HG02938 (cell line): ENCODE results near the gene SART3.
"Not testable (repeated sequence)": the region's sequence is repeated elsewhere in the genome, so short reads cannot be mapped to it uniquely, and the experiment has no call there.

Source experiments
- ATAC-seq: cut with Tn5 transposase; IDR thresholded peaks from one replicate; pipeline ENCODE4 v1.9.1; 2021; ENCODE audit warnings: mild to moderate bottlenecking, moderate library complexity; ENCODE audit not compliant: unreplicated experiment

The SART3 gene

DNA sequence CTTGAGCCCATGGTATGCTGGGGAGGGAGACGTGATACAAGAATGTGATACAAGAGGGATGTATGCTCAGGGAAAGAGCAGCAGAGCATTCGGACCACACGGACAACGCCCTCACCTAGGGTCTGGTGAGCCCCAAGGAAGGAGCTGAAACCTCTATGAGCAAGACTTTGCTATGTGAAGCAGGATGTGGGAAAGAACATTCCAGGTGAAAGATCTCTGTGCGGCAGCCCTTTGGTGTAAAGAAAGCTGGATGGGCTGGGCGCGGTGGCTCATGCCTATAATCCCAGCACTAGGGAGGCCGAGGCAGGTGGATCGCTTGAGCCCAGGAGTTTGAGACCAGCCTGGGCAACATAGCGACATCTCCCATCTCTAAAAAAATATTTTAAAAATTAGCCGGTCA, 62.8 kb downstream of the SART3 start:
- no peak for ATAC-seq

DNA sequence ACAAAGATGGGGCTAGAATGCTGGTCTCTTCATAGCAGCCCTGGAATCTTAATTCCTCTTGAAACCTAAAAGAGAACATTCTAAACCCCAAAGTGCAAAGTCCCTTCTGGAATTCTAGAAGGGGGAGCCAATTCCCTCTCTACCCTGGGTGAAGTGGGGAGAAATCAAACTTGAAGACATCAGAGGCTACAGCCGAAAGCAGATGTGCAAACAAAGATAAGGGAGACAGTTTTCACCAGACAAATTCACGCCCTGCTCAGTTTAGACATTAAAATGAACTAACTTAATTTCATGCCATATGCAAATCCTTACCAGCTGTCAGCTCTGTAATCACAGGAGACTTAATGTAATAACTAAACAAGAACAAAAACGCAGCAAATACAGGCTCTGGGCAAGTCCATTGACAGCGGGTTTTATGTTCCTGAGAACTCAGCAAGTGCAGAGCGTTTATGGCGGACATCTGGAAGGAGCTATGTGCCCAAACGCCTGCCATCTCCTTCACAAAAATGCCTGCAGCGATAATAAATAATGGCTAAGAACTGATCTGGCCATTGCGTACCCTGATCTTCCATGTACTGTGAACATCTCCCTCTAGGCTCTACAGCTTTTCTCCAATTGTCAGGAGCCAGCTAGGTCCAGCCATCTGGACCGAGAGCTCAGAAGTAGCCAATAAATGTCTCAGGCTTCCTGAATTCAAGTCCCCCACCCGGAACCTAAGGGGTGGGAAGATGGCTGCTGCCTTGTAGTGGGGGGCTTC, 65.0 kb downstream of the SART3 start:
- no peak for ATAC-seq

DNA sequence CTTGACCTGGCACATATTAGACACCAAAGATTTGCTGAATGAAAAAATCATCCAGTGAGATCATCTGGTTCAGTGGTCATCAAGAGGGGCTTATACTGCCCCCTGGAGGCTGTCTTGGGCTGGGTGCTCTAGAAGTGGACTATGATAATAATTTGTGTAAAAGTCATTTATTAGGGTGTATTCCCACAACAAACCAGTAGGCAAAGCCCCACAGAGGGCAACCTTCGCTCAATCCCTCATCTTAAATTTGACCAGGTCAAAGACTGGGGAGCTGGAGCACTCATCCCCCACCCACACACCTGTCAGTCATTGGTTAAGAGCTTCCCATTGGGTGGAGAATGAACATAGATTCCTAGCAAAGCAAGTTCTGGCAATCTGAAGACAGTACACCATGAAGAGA, 65.9 kb downstream of the SART3 start:
- no peak for ATAC-seq

DNA sequence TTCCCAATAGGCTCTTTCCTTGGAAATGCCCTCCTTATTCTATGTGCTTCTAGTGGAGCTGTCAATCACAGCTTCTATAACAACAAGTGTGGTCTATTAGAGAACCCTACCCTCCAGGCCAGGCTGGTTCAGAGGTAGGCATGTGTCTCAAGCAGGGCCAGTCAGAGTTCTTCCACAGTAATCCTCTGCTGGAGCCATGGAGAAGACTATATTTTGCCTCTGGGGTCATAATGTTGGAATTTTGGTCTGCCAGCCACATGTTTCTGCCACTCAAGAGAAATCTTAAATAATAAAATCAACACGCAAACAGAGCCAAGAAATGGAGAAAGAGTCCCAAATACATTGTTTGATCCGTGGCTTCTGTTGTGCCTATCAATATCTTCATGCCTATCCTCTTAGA, 69.7 kb downstream of the SART3 start:
- no peak for ATAC-seq

DNA sequence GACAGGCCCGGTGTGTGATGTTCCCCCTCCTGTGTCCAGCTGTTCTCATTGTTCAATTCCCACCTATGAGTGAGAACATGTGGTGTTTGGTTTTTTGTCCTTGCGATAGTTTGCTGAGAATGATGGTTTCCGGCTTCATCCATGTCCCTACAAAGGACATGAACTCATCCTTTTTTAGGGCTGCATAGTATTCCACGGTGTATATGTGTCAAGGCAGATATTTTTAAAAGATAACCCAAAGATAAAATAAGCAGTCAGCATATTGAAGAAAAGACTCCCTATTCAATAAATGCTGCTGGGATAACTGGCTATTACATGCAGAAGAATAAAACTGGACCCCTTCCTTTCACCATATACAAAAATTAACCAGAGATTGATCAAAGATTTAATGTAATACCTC, 73.9 kb downstream of the SART3 start:
- ATAC-seq, result not testable (repeated sequence)

DNA sequence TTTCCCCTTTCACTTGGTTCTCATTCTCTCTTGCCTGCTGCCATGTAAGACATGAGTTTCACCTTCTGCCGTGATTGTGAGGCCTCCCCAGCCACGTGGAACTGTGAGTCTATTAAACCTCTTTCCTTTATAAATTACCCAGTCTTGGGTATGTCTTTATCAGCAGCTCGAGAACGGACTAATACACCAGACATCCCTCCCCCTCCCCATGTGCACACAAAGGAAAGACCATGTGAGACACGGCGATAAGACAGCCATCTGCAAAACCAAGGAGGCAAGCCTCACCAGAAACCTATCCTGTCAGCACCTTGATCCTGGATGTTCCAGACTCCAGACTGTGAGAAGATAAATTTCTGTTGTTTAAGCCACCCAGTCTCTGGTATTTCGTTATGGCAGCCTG, 75.6 kb downstream of the SART3 start:
- ATAC-seq, result not testable (repeated sequence)

DNA sequence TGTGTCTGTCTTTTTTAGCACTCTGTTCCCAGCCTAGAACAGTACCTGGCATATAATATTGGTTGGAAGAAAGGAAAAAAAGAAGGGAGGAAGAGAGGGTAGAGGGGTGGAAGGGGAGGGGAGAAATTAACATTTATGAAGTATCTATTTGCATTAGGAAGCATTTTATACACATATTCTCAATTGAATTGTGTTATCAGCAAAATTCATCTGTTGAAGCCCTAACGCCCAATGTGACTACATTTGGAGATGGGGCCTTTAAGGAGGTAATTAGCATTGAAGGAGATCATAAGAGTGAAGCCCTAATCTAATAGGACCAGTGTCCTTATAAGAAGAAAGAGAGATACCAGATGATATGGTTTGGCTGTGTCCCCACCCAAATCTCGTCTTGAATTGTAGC, 76.1 kb downstream of the SART3 start:
- ATAC-seq, result no peak

DNA sequence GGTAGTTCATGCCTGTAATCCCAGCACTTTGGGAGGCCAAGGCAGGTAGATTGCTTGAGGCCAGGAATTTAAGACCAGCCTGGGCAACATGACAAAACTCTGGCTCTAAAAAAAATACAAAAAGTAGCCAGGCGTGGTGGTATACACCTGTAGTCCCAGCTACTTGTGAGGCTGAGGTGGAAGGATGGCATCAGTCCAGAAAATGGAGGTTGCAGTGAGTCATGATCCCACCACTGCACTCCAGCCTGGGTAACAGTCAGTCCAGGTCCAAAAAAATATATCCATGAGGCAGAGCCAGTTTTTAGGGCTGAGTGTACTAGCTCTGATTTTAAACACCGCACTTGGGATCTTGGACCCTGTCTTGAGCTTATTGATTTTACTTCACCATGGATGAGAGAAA, 76.5 kb downstream of the SART3 start:
- ATAC-seq, result no peak

DNA sequence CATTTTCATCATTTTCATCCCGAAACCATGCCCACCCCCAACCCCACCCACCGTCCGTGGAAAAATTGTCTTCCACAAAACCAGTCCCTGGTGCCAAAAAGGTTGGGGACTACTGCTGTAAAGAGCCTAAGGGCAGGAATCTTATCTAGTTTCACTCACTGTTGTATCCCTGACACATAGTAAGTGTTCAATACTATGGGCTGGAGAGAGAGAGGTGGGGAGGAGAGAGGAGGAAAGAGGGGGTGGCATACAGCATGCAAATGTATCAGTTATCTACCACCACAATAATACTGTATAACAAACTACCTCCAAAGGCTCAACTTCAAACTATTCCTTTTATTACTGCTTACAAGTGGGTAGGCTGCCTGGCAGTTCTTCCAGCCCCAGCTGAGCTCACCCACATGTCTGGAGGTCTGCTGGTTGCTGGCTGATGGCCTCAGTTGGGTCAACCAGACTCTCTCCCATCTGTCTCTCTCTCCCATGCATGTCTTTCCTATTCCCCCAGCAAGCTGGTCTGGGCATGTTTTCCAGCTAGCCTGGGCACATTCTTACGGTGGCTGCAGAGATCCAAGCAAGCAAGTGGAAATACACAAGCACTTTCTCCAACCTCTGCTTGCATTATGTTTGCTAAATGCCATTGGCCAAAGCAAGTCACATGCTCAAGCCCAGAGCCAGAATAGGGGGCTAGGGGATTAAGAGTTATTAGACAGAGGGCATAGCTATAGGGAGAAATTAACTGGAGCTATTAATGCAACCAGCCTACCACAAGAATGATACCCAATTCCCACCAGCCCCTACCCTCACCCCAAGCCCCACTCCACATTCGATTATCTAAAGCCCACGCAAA, 77.5 kb downstream of the SART3 start:
- ATAC-seq, result no peak

DNA sequence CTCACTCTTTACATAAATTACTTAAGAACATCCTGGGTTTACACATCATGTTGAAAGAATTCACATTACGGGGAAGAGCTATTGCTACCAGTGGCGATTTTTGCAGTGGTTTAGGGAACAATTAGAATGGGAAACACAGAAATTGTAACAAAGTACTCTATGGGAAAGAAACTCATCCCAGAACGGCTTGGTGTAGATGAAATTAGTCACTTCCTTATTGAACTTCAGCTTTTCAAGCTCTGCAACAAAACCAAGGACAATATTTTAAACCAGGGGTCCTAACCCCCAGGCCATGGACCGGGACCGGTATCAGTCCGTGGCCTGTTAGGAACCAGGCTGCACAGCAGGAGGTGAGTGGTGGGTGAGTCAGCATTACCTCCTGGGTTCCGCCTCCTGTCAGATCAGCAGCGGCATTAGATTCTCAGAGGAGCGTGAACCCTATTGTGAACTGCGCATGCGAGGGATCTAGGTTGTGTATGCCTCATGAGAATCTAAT, 78.2 kb downstream of the SART3 start:
- no peak for ATAC-seq

DNA sequence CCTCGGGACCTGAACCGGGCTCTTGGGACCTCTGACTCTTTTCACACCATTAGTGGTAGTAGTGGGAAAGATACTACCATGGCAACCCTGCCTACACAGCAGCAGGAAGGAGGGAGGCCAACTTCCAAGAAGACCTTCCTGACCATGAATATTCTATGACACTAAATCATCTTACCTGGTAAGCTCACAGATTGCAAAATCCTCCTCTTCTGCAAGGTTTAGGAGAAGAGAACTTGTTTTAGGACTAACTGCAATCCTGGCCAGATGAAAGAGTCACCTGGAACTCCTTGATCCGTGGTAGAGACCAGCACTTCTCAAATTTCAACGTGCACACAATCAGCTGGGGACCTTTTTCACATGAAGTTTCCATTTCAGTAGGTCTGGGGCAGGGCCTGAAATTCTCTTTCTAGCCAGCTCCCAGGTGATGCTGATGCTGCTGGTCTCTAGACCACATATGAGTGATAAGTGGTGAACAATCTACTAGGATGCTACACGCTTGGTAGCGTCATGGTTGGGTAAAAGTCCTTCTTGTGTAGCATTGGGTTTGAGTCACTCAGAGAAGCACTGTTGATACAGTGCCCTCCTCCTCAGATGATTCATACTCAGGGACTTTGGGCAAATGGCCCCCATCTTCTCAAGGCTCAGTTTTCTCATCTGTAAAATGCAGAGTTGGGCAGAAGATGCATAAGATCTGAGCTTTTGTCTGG, 81.5 kb downstream of the SART3 start:
- ATAC-seq, result no peak

DNA sequence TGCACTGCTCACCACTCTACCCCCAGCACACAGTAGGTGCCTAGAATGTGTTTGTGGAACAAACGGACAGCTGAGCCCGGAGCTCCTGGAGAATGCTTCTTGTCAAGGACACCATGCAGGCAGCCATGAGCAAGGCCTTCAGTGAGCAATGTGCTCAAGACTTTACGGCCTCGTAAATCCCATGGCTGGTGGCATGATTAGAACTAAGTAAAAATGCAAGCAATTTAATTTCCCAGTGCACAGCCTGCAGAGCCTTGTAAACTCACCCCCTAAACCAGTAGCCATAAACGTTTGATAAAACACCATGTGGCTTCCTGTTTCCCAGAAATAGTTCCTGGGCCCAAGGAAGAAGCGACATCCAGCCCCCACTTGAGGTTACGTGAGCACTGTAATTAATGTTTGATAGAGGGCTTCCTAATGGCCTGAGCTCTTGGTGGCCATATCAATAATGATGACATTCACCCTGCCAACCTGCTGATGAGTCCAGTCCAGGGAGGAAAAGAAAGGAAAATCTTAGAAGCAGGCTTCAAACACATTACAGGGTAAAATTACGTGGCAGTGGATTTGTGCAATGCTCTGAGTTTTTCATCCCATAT, 82.3 kb downstream of the SART3 start:
- no peak for ATAC-seq

DNA sequence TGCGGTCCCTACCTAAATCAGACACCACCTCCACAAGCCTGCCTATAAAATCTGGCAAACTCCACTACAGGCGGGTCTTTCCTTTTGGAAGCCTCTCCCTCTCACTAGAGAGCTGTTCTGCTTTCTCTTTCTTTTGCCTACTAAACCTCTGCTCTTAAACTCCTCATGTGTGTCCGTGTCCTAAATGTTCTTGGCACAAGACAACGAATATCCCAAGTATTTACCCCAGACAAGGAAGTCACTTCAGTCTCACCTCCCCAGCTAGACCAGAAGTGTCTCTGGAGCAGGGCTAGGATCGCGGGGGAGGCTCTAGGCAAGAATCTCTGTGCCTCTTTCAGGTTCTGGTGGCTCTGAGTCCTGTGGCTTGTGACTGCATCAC, 83.1 kb downstream of the SART3 start:
- no peak for ATAC-seq

DNA sequence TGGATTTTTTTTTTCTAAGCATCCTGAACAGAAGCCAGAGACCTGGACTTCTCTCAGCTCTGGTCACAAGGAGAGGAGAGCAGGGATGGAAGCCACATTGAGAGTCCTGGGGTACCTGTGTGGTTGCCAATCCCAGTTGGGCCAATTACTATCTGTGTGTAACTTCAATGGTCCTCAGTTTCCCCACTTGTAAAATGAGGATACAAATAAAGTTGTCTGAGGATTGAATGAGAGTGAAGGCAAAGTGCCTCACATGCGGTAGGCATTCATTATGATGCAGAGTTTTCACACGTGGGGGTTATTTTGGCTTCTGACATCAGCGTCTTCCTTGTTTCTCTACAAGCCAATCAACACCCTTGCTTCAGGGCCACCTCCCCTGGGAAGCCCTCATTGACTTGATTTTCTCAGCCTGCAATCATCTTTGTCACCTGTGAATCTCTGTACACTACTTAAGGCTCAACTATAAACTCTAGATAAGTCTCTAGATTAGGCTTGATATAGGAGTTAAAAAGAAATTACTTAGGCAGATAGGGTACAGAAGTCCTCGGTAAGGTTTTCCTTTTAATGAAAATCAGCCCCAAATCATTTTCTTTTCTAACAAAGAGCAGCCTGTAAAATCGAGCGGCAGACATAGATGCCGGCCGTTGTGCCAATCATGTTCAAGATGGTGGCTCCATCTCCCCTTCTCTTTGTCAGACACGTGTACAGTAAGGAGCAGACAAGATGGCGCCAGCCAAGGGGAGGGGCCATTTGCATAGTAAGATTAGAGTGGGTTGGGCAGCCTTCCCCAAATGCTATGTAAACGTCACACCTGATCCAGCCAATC, 83.7 kb downstream of the SART3 start:
- no peak for ATAC-seq

DNA sequence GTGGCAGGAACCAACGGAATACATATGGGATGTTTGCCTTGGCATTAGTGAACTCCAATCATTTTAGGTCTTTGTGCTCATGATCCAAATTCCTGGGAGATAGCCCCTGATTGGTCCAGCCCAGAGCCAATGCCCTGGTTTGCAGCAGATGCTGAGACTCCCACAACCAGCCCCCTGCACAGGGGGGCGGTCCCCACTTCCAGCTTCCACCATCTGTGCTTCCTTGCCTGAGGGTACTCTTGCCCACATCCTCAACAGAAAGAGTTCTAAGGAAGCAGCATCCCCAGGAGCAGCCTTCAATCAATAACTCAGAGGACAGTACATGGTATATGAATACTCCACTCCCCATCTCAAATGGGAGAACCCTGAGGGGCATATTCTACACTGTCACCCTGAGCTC, 85.6 kb downstream of the SART3 start:
- no peak for ATAC-seq

DNA sequence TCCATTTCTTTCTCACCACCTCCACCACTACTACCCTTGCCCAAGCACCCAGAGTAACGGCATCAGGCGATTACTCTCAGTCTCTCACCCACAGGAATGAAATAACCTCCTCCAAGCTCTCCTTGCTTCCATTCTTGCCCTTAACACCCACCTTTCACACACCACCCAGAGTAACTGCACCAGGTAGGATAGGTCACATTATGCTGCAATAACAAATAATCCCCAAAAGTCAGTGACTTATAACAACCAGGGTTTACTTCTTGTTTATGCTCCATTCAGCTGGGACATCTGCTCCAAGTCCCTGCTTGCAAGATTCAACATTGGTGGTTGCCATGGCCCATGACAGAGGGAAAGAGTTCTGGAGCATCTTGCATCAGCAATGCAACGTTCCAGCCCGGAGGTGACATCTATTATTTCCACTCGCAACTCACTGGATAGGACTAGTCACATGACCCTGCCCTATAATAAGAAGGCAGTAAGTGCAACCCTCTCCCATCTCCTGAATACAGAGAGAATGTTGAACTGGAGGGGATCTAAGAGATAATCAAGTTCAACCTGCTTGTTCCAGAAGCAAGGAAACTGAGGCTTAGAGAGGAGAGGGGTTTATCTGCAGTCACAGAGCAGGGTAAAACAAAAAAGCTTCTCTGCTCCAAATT, 87.4 kb downstream of the SART3 start:
- no peak for ATAC-seq
